ENCODE results near the gene CAMTA1.

Gene CAMTA1

GRCh38 chr1:7284839-7285435, 499.7 kb downstream of the CAMTA1 start:
- intact Hi-C loops (cut with micrococcal nuclease), result no loop called here
- Mint-ChIP-seq H3K27me3 (peaks cover 3% of the 10 kb centered on the region), H3K4me3 (no peak overlapping the region), H3K4me1 (ENCODE audit: low read depth) (no peaks in the 10 kb centered on the region), H3K9me3 (no peaks in the 10 kb centered on the region), H3K27ac (no peak overlapping the region), H3K36me3 (ENCODE audit: low read depth) (no peaks in the 10 kb centered on the region)

- intact Hi-C loops (cut with micrococcal nuclease), result no loop called here
- H3K4me3 Mint-ChIP-seq, result no peak overlapping the region
- H3K36me3 Mint-ChIP-seq (ENCODE audit: low read depth), result no peaks in the 10 kb centered on the region
- H3K9me3 Mint-ChIP-seq, result no peaks in the 10 kb centered on the region
- H3K27me3 Mint-ChIP-seq, result peaks cover 3% of the 10 kb centered on the region
- H3K27ac Mint-ChIP-seq, result no peak overlapping the region
- H3K4me1 Mint-ChIP-seq (ENCODE audit: low read depth), result no peaks in the 10 kb centered on the region
These were observed 500.7 kb downstream of the CAMTA1 start for GRCh38 chr1:7285856-7286454.

- no peaks in the 10 kb centered on the region for H3K4me1 Mint-ChIP-seq (ENCODE audit: low read depth)
- no peaks in the 10 kb centered on the region for H3K36me3 Mint-ChIP-seq (ENCODE audit: low read depth)
- intact Hi-C loops (cut with micrococcal nuclease), result no loop called here
- peaks cover 3% of the 10 kb centered on the region for H3K27me3 Mint-ChIP-seq
- no peak overlapping the region for H3K27ac Mint-ChIP-seq
- no peak overlapping the region for H3K4me3 Mint-ChIP-seq
- no peaks in the 10 kb centered on the region for H3K9me3 Mint-ChIP-seq
These were observed 501.8 kb downstream of the CAMTA1 start for GRCh38 chr1:7287013-7287412.

GRCh38 chr1:7288992-7289391, 503.7 kb downstream of the CAMTA1 start:
- Mint-ChIP-seq H3K27me3 (no peaks in the 10 kb centered on the region), H3K9me3 (no peaks in the 10 kb centered on the region), H3K36me3 (ENCODE audit: low read depth) (no peaks in the 10 kb centered on the region), H3K4me1 (ENCODE audit: low read depth) (no peaks in the 10 kb centered on the region), H3K4me3 (no peak overlapping the region), H3K27ac (no peak overlapping the region)
- intact Hi-C loops (cut with micrococcal nuclease), result no loop called here

- intact Hi-C loops (cut with micrococcal nuclease), result no loop called here
- H3K9me3 Mint-ChIP-seq, result no peaks in the 10 kb centered on the region
- no peaks in the 10 kb centered on the region for H3K4me1 Mint-ChIP-seq (ENCODE audit: low read depth)
- no peak overlapping the region for H3K4me3 Mint-ChIP-seq
- no peak overlapping the region for H3K27ac Mint-ChIP-seq
- H3K27me3 Mint-ChIP-seq, result no peaks in the 10 kb centered on the region
- no peaks in the 10 kb centered on the region for H3K36me3 Mint-ChIP-seq (ENCODE audit: low read depth)
These were observed 504.4 kb downstream of the CAMTA1 start for GRCh38 chr1:7289694-7290093.

GRCh38 chr1:7290971-7291970, 506.0 kb downstream of the CAMTA1 start:
- H3K4me1 Mint-ChIP-seq (ENCODE audit: low read depth), result no peaks in the 10 kb centered on the region
- H3K27ac Mint-ChIP-seq, result no peak overlapping the region
- no peaks in the 10 kb centered on the region for H3K27me3 Mint-ChIP-seq
- intact Hi-C loops (cut with micrococcal nuclease), result no loop called here
- H3K9me3 Mint-ChIP-seq, result no peaks in the 10 kb centered on the region
- H3K4me3 Mint-ChIP-seq, result no peak overlapping the region
- H3K36me3 Mint-ChIP-seq (ENCODE audit: low read depth), result no peaks in the 10 kb centered on the region

- no peaks in the 10 kb centered on the region for H3K4me1 Mint-ChIP-seq (ENCODE audit: low read depth)
- no peaks in the 10 kb centered on the region for H3K36me3 Mint-ChIP-seq (ENCODE audit: low read depth)
- no peaks in the 10 kb centered on the region for H3K9me3 Mint-ChIP-seq
- intact Hi-C loops (cut with micrococcal nuclease), result no loop called here
- H3K4me3 Mint-ChIP-seq, result no peak overlapping the region
- H3K27ac Mint-ChIP-seq, result no peak overlapping the region
- H3K27me3 Mint-ChIP-seq, result no peaks in the 10 kb centered on the region
These were observed 506.9 kb downstream of the CAMTA1 start for GRCh38 chr1:7292036-7292681.

GRCh38 chr1:7292714-7293419, 507.6 kb downstream of the CAMTA1 start:
- Mint-ChIP-seq H3K4me3 (no peak overlapping the region), H3K4me1 (ENCODE audit: low read depth) (no peaks in the 10 kb centered on the region), H3K9me3 (no peaks in the 10 kb centered on the region), H3K27me3 (no peaks in the 10 kb centered on the region), H3K36me3 (ENCODE audit: low read depth) (no peaks in the 10 kb centered on the region), H3K27ac (no peak overlapping the region)
- intact Hi-C loops (cut with micrococcal nuclease), result no loop called here

- intact Hi-C loops (cut with micrococcal nuclease), result no loop called here
- H3K36me3 Mint-ChIP-seq (ENCODE audit: low read depth), result no peaks in the 10 kb centered on the region
- H3K9me3 Mint-ChIP-seq, result no peaks in the 10 kb centered on the region
- no peak overlapping the region for H3K4me3 Mint-ChIP-seq
- H3K4me1 Mint-ChIP-seq (ENCODE audit: low read depth), result no peaks in the 10 kb centered on the region
- H3K27ac Mint-ChIP-seq, result no peak overlapping the region
- no peaks in the 10 kb centered on the region for H3K27me3 Mint-ChIP-seq
These were observed 508.7 kb downstream of the CAMTA1 start for GRCh38 chr1:7293702-7294629.

- intact Hi-C loops (cut with micrococcal nuclease), result no loop called here
- H3K4me3 Mint-ChIP-seq, result no peak overlapping the region
These were observed 509.4 kb downstream of the CAMTA1 start for GRCh38 chr1:7294636-7295035.

GRCh38 chr1:7295946-7296345, 510.7 kb downstream of the CAMTA1 start:
- Mint-ChIP-seq H3K27me3 (peaks cover 6% of the 10 kb centered on the region), H3K4me1 (ENCODE audit: low read depth) (no peaks in the 10 kb centered on the region), H3K36me3 (ENCODE audit: low read depth) (no peaks in the 10 kb centered on the region), H3K4me3 (no peak overlapping the region), H3K27ac (no peak overlapping the region), H3K9me3 (no peaks in the 10 kb centered on the region)
- intact Hi-C loops (cut with micrococcal nuclease), result no loop called here

More at GRCh38 chr1:7294636-7295035, 509.4 kb downstream of the CAMTA1 start:
- no peak overlapping the region for H3K27ac Mint-ChIP-seq
- peaks cover 4% of the 10 kb centered on the region for H3K27me3 Mint-ChIP-seq
- no peaks in the 10 kb centered on the region for H3K4me1 Mint-ChIP-seq (ENCODE audit: low read depth)
- H3K9me3 Mint-ChIP-seq, result no peaks in the 10 kb centered on the region
- H3K36me3 Mint-ChIP-seq (ENCODE audit: low read depth), result no peaks in the 10 kb centered on the region

- Mint-ChIP-seq H3K4me1 (ENCODE audit: low read depth) (no peaks in the 10 kb centered on the region), H3K27ac (no peak overlapping the region), H3K4me3 (no peak overlapping the region), H3K27me3 (peaks cover 6% of the 10 kb centered on the region), H3K9me3 (no peaks in the 10 kb centered on the region), H3K36me3 (ENCODE audit: low read depth) (no peaks in the 10 kb centered on the region)
- intact Hi-C loops (cut with micrococcal nuclease), result no loop called here
These were observed 511.7 kb downstream of the CAMTA1 start for GRCh38 chr1:7296968-7297367.

GRCh38 chr1:7298145-7298544, 512.9 kb downstream of the CAMTA1 start:
- no peak overlapping the region for H3K4me3 Mint-ChIP-seq

More at GRCh38 chr1:7298145-7298544, 512.9 kb downstream of the CAMTA1 start:
- intact Hi-C loops (cut with micrococcal nuclease), result no loop called here
- Mint-ChIP-seq H3K9me3 (no peaks in the 10 kb centered on the region), H3K36me3 (ENCODE audit: low read depth) (no peaks in the 10 kb centered on the region), H3K27ac (no peak overlapping the region), H3K4me1 (ENCODE audit: low read depth) (no peaks in the 10 kb centered on the region), H3K27me3 (peaks cover 6% of the 10 kb centered on the region)

Measured in dendritic cell treated with granulocyte-macrophage colony-stimulating factor and Interleukin-4, amounts not matched to agents 40 ng/mL and 50 ng/mL, for 4 days (primary cell).